Choroid plexus epithelial cell (primary cell): ENCODE results near the gene POU2F2.

Experiments used
- DNase-seq: peaks from one replicate; pipeline ENCODE4 v3.0.0-alpha.2; 2010; ENCODE audit warnings: low read depth
- H3K4me3 ChIP-seq: 2 replicates; pipeline ENCODE4 v1.5.1; 2011; ENCODE audit warnings: low read depth, mild to moderate bottlenecking, control low read depth, low read length, moderate library complexity
- CTCF ChIP-seq: conservative IDR thresholded peaks from 2 replicates; pipeline ENCODE4 v1.5.1; 2011; ENCODE audit warnings: low read depth, mild to moderate bottlenecking, control low read depth, inconsistent platforms, low read length, moderate library complexity

Gene POU2F2

GRCh38 chr19:42090672-42091071, 41.6 kb downstream of the POU2F2 start:
- TF ChIP-seq CTCF, result no peak
- no peak overlapping the region for H3K4me3 ChIP-seq
- no peak for DNase-seq

- no peak for DNase-seq
- no peak overlapping the region for H3K4me3 ChIP-seq
Observed at GRCh38 chr19:42089772-42090171, 42.5 kb downstream of the POU2F2 start.

GRCh38 chr19:42089191-42089750, 43.0 kb downstream of the POU2F2 start:
- no peak for TF ChIP-seq CTCF
- no peak for DNase-seq
- no peak overlapping the region for H3K4me3 ChIP-seq

More at GRCh38 chr19:42089772-42090171, 42.5 kb downstream of the POU2F2 start:
- TF ChIP-seq CTCF, result no peak

GRCh38 chr19:42088471-42089190, 43.6 kb downstream of the POU2F2 start:
- peak; percentile 85 for DNase-seq
- H3K4me3 ChIP-seq, result no peak overlapping the region
- TF ChIP-seq CTCF, result no peak

GRCh38 chr19:42086770-42087550, 45.3 kb downstream of the POU2F2 start:
- TF ChIP-seq CTCF, result no peak
- no peak overlapping the region for H3K4me3 ChIP-seq
- peak; percentile 94 for DNase-seq

- no peak overlapping the region for H3K4me3 ChIP-seq
- no peak for TF ChIP-seq CTCF
- no peak for DNase-seq
Observed at GRCh38 chr19:42086188-42086736, 46.0 kb downstream of the POU2F2 start.
